HG03175 (cell line): ENCODE measurements around the gene ASTL.
"Not testable (repeated sequence)": the region's sequence is repeated elsewhere in the genome, so short reads cannot be mapped to it uniquely, and the experiment has no call there.

Experiments
- ATAC-seq: cut with Tn5 transposase; IDR thresholded peaks from one replicate; pipeline ENCODE4 v1.9.1; 2021; ENCODE audit warnings: mild to moderate bottlenecking, moderate library complexity; ENCODE audit not compliant: unreplicated experiment

Gene ASTL

DNA sequence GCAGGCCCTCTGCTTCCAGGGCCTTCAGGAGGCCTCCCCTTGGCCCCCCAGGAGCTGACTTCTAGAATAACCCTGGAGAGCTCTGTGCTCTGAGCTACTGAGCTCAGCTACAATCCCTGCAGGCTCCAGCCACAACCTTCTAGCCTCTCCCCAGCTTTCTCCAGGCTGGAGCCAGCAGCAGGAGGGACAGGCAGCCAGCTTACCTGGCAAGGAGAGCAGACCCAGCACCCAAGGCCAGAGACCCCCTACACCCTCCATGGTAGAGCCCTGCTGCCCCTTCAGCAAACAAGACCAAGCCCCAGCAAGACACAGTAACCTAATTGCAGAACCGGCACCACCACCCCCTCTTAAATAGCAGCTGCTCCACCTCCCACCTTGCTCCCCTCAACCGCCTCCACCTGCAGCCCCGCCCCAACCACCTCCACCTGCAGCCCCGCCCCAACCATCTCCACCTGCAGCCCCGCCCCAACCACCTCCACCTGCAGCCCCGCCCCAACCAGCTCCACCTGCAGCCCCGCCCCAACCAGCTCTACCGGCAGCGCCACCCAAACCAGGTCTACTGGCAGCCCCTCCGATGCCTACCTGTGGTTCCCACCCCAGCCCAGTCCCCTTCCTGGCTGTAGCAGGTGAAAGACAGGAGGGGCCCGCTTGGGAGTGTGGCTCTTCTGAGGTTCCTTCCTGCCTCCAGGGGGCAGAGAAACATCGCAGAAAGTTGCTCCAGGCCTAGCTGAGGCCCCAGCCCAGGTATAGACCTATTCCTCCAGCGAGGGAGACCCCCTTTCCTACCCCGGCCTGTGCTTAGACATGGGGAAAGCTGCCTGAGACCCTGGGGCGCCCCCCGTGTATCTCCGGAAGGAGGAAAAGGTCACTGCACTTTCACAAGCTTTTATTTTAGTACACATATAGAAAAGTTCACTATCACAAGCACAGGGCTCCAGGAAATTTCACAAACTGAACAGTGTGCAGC, at the start of gene ASTL:
ASTL (minus strand) TSS at position 324 of the 967 bp plus-strand sequence; CDS start at position 258, 66 bp downstream.
- no peak for ATAC-seq

DNA sequence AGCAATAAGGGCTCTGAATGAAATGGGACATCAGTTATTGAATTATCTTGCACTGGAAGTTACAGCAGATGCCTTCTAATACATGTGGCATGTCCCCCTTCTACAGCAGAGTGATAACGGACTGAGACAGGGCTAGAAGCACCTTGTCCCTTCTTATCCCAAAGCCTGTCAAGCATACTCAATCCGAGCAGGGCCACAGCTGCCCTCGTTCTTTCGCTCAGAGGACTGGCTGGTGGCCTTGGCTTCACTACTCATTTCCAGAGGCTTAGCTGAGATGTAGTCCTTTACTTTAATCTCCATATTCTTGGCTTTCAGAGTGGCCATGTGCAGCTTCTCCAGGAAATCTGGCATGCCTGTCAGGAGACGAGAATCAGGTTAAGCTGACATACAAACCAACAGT, 48.3 kb upstream of the ASTL start:
- ATAC-seq, result no peak

DNA sequence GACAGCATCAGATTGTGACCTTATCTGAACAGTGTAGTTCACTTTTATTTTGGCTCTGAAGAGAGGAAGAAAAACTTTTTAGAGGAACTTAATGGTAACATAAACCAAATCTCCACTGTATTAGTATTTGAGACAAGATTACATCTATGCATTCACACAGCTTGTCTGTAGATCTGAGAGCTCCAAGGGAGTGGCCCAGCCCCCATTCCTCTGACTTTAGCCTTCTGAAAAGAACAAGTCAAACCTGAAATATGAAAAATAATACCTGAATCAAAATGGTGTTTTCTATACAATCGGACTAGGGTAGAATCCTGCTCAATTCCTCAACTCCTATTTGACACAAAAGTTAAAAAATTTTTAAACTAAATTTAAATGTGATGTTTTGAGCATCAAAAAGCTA, 47.2 kb upstream of the ASTL start:
- no peak for ATAC-seq

DNA sequence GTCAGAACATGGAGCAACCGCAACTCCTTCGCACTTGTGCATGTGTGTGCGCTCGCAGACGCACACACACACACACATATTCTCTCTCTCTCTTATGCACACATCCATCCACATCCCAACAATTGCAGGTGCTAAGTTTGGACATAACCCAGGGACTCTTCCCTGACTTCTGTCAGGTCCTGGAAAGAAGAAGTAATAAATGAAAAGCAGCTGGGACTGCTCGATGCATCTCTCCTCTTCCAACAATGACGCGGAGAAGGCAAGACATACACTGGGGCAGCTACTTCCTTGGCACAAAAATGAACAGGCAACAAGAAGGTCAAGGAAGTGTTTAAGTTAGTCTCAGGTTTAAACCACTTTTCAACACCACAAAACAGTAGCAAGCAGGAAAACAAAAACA, 46.7 kb upstream of the ASTL start:
- ATAC-seq, result no peak

DNA sequence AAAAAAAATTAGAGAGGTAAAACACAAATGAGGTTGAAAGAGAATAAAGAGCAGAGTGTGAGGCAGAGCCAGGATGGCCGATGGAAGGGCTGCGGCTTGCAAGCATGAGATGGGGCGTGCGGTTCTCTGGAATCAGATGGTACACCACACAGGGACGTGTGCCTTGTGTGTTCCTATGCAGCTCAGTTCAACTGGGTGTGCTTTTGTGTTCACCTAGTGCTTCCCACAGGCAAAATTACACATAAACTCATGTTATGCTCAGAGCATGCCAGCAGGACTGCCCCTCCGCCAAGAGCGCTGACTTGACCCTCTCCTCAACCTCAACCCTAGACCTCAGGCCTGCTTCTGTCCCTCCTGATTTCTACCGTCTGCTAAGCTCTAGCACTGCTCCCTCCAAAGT, 45.9 kb upstream of the ASTL start:
- no peak for ATAC-seq

DNA sequence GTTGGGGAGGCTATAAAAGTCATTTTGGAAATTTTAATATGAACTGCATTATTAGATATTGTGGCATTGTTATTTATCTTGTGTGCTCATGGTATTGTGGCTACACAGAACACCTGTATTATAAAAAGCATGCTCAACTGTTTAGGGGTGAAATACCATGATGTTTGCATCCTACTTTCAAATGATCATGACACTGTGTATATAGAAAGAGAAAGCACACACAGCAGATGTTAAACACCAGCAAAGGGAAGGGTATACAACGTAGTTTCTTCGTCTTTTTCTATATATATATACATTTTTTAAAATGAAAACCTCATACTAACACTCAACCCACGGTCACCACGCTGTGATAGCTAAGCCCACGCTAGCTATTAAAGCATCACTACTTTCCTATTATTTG, 43.2 kb upstream of the ASTL start:
- ATAC-seq, result no peak

DNA sequence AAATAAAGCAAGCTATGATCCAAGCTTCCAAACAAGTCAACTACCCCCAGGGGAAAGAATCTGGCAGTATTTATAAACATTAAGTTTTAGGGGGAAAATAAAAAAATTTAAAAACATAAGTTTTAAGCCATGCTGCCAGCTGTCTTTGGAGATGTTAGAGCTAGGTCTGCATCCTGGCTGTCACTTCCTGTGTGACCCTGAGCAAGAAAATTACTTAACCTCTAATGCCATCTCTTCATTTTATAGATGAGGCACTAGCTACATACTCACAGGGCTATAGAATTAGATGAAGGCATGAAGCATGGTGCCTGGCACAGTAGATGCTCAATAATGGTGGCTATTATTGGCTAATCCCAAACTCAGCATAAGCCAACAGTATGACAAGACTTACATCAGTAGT, 42.2 kb upstream of the ASTL start:
- no peak for ATAC-seq

DNA sequence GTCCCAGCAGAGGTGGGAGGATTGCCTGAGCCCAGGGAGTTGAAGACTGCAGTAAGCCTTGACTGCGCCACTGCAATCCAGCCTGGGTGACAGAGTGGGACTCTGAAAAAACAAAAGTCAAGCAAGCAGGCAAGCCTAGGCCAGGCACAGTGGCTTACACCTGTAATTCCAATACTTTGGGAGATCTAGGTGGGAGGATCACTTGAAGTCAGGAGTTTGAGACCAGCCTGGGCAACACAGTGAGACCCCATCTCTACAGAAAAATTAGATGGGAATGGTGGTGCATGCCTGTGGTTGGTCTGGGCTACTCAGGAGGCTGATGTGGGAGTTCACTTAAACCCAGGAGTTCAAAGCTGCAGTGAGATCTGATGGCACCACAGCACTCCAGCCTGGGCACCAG, 41.7 kb upstream of the ASTL start:
- ATAC-seq, result no peak

DNA sequence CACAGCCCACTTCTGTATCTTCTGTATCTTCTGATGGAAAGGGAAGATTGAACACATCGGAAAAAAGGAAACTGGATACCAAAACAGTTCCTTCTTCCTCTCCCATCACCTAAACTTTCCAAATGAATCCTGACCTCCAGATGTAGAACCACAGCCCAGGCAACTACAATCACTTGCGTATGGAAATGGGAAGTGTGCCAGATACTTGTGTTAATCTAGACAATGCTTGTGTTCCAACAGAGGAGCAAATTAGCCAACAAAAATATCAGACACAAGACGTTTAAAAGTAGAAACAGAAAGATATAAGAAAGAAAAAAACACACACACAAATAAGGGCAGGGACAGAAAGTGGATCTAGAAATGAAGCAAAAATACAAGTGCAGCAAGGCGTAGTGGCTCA, 38.4 kb upstream of the ASTL start:
- ATAC-seq, result no peak

DNA sequence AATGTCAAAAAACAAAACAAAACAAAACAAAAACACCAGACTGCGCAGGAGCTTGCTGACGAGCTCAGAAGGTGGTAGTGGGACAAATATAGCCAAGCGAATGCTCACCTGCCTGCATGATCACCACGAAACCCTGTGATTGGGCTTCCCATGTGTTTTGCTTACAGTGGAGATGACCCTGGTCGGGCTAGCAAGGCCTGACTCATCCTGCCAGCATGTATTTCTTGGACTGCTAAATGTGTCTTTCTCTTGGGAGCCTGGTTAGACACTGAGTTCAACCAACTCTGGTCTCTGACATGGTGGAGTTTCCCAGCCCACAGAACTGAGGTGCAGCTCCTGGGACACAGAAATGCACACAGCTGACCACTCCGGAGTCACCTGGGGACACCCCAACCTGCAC, 37.6 kb upstream of the ASTL start:
- ATAC-seq, result no peak

DNA sequence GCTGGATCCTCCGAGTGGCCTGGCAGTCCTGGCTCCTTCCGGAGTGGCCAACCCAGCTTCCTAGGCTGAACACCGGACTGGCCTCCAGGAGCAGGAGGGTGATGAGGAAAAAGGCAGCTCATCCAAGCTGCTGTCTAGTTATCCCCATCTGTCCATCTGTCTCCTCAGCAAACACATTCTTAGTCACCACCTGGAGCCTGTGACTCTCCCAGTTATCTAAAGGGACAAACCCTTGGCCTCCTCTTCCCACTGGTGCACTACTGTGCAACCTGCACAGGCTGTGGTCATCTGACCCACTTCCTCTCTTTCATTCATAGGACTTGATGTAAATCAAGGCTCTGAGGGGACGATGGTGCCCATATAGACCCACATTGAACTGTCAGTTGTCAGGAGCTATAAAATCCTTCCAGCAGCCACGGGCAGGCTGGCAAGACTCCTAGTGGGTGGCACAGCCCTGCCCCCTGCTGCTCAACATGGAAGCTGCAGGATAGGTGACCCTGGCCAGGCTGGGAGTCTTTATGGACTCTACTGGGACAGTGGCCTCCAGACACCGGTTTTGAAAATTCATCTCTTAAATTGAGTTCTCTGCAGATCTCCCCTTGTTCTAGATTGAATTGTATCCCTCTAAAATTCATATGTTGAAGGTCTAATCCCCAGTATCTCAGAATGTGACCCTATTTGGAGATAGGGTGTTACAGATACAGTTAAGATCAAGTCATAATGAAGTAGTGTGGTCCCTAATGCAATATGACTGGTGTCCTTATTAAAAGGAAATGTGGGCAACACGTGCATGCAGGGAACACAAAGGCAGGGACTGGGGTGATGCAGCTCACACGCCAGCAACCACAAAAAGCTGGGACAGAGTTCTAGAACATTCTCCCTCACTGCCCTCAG, 36.2 kb upstream of the ASTL start:
- peak; percentile 90 for ATAC-seq

DNA sequence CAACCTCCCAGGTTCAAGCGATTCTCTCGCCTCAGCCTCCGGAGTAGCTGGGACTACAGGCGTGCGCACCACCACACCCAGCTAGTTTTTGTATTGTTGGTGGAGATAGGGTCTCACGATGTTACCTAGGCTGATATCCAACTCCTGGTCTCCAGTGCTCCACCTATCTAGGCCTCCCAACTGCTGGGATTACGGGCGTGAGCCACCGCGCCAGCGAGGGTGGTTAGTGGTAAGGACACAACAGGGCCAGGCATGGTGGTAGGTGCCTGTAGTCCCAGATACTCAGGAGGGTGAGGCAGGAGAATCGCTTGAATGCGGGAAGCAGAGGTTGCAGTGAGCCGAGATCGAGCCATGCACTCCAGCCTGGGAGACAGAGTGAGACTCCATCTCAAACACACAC, 33.5 kb upstream of the ASTL start:
- no peak for ATAC-seq

DNA sequence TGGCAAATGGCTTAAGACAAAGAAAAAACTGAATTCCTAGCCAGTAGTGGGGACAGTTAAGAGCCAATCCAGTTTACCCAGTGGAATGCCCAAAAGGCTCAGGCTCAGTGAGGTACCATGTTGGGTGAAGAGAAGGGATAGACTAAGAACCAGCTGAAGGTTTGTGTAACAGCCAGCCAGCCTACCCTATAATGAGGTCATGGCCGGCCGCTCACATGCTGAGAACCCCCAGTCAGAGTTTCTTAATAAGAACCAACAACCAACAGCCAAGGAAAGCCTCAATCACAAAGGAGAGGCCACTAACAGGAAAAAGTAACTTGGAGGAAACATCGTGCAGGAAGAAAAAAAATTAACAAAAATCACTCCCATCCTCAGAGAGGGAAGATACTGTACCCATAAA, 32.3 kb upstream of the ASTL start:
- no peak for ATAC-seq

DNA sequence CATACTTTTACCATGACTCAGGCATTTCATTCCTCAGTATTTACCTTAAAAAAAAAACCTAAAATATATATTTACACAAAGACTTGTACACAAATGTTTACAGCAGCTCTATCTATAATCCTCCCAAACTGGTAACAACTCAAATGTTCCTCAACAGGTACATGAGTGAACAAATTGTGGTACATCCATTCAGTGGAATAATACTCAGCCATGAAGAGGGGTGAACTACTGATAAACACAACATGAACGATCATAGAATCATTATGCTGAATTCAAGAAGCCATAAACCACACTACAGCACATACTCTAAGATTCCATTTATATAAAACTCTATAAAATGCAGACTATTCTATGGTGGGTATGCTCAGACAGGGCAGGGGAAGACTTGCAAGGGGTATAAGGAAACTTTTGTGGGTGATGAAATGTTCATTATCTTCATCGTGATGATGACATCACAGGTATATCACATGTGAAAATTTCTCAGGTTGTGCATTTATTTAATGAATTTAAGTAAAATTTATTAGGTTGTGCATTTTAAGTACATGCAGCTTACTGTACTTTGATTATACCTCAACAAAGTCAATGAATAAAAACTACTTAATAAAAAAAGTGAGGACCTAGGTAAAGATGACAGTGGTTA, 31.7 kb upstream of the ASTL start:
- no peak for ATAC-seq

DNA sequence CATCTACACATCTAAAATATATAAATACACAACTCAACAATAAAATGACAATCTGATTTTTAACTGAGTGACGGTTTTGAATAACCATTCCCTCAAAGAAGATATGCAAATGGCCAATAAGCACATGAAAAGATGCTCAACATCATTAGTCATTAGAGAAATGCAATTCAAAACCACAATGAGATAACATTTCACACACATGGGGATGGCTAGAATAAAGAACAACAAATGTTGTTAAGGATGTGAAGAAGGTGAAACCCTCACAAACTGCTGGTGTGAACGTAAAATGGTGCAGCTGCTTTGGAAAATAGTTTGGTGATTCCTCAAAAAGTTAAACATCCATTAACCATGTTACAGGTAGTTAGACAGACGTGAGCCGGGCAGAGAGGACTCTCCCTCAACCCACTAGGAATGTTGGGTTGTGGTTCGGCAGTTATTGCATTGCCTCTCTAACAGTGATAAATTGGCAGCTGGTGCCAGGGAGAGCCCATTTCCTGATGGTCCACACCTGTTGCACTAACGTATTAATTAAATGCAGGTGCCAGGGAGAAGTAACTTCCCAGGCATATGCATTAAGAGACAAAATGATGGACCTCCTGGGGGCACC, 29.2 kb upstream of the ASTL start:
- no peak for ATAC-seq

DNA sequence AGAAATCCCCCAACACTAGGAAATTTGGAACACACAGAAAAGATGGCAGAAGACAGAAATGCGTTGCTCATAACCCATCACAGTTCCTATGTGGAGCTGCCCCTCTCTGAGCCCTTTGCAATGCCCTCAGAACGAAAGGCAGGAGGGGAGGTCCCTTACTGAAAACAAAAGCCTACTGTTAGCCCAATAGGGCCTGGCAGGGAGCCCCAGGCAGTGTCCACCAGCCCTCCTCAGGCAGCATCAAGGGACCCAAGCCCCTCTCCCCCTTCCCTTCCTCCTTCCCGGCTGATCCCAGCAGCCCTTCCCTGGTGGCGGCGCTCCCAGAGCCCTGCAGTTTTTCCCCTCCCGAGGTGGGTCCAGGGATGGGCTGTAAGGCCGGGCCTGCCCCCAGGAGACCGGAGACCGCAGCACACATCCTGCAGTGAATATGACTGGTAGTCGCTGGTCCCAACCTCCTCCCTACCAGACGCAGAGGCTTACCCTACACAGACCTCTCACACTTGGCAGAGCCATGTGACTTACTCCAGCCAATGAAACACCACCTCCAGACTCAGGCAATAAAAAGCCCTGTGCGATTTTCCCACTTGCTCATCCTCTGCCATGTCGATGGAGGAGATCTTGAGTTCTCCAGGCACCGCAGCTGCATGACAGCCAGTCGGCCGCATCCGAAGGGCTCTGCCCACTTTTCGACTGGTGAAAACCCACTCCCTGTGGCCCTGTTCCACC, 26.3 kb upstream of the ASTL start:
- ATAC-seq, result peak; percentile 77

DNA sequence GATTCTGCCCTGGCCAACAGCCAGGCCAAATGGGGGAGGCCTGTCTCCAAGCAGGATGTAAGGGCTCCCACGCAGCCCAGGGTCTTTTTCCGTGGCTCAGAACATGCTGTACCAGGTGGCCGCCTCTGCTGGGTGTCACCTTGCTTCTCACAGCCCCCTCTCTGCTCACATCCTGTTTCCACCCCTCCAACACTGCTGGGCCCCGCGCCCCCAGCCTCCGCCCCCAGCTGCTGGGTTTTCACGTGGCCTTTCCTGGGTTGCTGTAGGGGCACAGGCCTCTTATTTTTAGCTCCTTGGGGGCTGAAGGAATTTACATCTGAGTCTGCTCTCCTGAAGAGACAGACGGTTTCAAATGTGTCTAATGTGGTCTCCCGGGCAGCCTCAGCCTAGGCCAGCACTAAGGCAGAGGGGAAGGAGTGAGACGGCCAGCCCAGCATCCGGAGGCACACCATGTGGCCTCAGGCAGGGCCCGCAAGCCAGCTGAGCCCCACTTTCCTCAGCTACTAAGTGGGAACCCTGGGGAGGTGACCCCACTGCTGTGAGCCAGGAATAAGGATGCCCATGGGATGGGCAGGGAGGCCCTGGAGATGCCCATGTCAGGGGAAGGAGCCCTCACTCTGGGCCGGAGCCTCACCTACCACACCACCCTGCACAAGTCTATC, 25.6 kb upstream of the ASTL start:
- peak; percentile 66 for ATAC-seq

DNA sequence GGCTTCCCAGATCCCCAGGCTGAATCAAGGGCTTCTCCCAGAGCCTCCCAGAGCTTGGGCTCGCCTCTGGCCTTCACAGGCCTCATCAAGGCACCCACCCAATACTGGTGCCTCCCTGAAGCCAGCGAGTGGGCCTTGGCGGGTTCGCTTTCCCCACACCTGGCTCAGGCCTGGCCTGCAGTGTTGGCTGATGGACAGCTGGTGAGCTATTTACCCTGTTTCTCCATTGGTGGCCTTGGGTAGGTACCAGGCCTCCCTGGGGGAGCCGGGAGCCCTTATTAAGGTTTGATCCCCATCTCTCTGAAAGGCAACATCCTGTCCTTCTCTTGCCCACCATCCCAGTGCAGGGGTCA, 25.1 kb upstream of the ASTL start:
- no peak for ATAC-seq

DNA sequence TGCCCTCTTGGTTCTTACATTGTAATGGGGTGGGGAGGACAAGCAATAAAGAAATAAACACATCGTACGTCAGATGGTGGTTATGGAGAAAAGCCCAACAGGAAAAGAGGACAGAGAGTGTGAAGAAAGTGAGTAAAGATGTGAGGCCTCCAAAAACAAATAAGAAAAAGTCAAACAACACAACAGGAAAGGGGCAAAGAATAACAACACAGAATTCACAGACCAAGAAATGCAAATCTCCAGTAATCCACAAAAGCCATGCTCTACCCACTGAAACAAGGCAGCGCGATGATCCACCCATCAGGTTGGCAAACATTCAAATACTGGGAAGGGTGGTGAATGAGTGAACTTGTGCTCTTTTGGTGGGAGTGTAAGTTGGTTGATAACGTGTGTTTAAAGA, 23.6 kb upstream of the ASTL start:
- no peak for ATAC-seq

DNA sequence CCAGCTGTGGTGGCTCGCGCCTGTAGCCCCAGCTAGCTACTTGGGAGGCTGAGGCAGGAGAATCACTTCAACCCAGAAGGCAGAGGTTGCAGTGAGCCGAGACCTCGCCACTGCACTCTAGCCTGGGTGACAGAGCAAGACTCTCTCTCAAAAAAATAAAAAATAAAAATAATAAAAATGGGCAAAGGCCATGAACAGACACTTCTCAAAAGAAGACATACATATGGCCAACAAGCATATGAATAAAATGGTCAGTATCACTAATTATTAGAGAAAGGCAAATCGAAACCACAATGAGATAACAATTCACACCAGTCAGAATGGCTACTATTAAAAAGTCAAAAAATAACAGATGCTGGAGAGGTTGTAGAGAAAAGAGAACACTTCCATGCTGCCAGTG, 22.1 kb upstream of the ASTL start:
- ATAC-seq, result not testable (repeated sequence)
